Peyer's patch (tissue), 4 donors: Measurements from ENCODE around the gene LDLRAD3. TPM values are rescaled to one million over a fixed set of nuclear protein-coding genes. Genes with fewer than 3 reads are reported as not detected.
"Not testable (repeated sequence)": the region's sequence is repeated elsewhere in the genome, so short reads cannot be mapped to it uniquely, and the experiment has no call there.

Experiments
- DNase-seq, 3 donors: peaks; one replicate each; pipeline ENCODE4 v3.0.0-alpha.2; 2017 to 2019
- H3K27ac ChIP-seq, 4 donors: fragments of 200-600 bp; sonication (generic); one replicate each; pipeline ENCODE4 v1.5.1; 2016 to 2019
- H3K27me3 ChIP-seq, 2 donors: fragments of 200-600 bp; sonication (generic); one replicate each; pipeline ENCODE4 v1.5.1; 2019
- H3K36me3 ChIP-seq, 3 donors: fragments of 200-600 bp; sonication (generic); one replicate each; pipeline ENCODE4 v1.5.1; 2016 to 2019
- H3K4me1 ChIP-seq, 4 donors: fragments of 200-600 bp; sonication (generic); one replicate each; pipeline ENCODE4 v1.5.1; 2016 to 2019
- H3K4me3 ChIP-seq, 4 donors: fragments of 200-600 bp; sonication (generic); 1 replicate in 3 of 4; 2 replicates in 1 of 4; pipeline ENCODE4 v1.5.1; 2016 to 2019; ENCODE audit warnings: mild to moderate bottlenecking in 1 of 4
- H3K9me3 ChIP-seq, 4 donors: fragments of 200-600 bp; sonication (generic); one replicate each; pipeline ENCODE4 v1.5.1; 2016 to 2019; ENCODE audit warnings: mild to moderate bottlenecking in 1 of 4
- CTCF ChIP-seq, 6 experiments: fragments of 450-650 bp in 4 of 6; fragments of 200-600 bp in 2 of 6; sonication (generic) in 1 of 6; IDR thresholded peaks; one replicate each; pipeline ENCODE4 v1.5.1; 2017 to 2019; ENCODE audit warnings: antibody characterized with exemption in 6 of 6, mild to moderate bottlenecking in 3 of 6, moderate library complexity in 1 of 6
- POLR2A ChIP-seq, 2 donors: fragments of 450-650 bp; IDR thresholded peaks; one replicate each; pipeline ENCODE4 v1.5.1; 2017; ENCODE audit warnings: antibody characterized with exemption in 2 of 2, mild to moderate bottlenecking in 2 of 2, moderate library complexity in 2 of 2
- total RNA-seq, 4 donors: library from RNA; depleted of rRNA; stranded (reverse); fragments of >200 nt; gene quantifications; one replicate each; pipeline ENCODE4 v1.1.0, GENCODE V29; 2016

The LDLRAD3 gene
- total RNA-seq, 4 donors from 2014 or later = 1.2 to 14.0 (median 4.8) TPM

- Histone ChIP-seq H3K27ac (no peak overlapping the region), H3K9me3 (no peaks in the 10 kb centered on the region), H3K36me3 (no peaks in the 10 kb centered on the region), H3K4me3 (no peak overlapping the region), H3K27me3 (no peaks in the 10 kb centered on the region), H3K4me1 (no peaks in the 10 kb centered on the region)
- DNase-seq = no peak
- TF ChIP-seq POLR2A (IDR thresholded peaks at IDR 0.05) = no peak
- TF ChIP-seq CTCF (IDR thresholded peaks at IDR 0.05) = no peak
Measured at GRCh38 chr11:36167729-36168128, 223.9 kb downstream of the LDLRAD3 start.

- Histone ChIP-seq H3K9me3 (no peaks in the 10 kb centered on the region), H3K4me1 (no peaks in the 10 kb centered on the region), H3K36me3 (no peaks in the 10 kb centered on the region), H3K27me3 (no peaks in the 10 kb centered on the region), H3K27ac (no peak overlapping the region), H3K4me3 (no peak overlapping the region)
- TF ChIP-seq CTCF (IDR thresholded peaks at IDR 0.05) = no peak
- TF ChIP-seq POLR2A (IDR thresholded peaks at IDR 0.05) = no peak
- no peak for DNase-seq
Measured at GRCh38 chr11:36177836-36178235, 234.0 kb downstream of the LDLRAD3 start.

GRCh38 chr11:36186340-36187175 lies 242.7 kb downstream of the LDLRAD3 start:
- TF ChIP-seq POLR2A (IDR thresholded peaks at IDR 0.05) = no peak
- TF ChIP-seq CTCF (IDR thresholded peaks at IDR 0.05) = no peak
- no peak for DNase-seq
- Histone ChIP-seq H3K4me1 (no peaks in the 10 kb centered on the region), H3K36me3 (no peaks in the 10 kb centered on the region), H3K4me3 (no peak overlapping the region), H3K9me3 (no peaks in the 10 kb centered on the region), H3K27ac (no peak overlapping the region), H3K27me3 (no peaks in the 10 kb centered on the region)

GRCh38 chr11:36187622-36188021 lies 243.8 kb downstream of the LDLRAD3 start:
- no peaks in the 10 kb centered on the region for H3K4me1 ChIP-seq
- H3K27me3 ChIP-seq = no peaks in the 10 kb centered on the region
- no peak for DNase-seq
- H3K9me3 ChIP-seq = no peaks in the 10 kb centered on the region
- H3K36me3 ChIP-seq = no peaks in the 10 kb centered on the region
- no peak overlapping the region for H3K4me3 ChIP-seq
- no peak overlapping the region for H3K27ac ChIP-seq
- TF ChIP-seq CTCF (IDR thresholded peaks at IDR 0.05) = no peak
- TF ChIP-seq POLR2A (IDR thresholded peaks at IDR 0.05) = no peak

- not testable (repeated sequence) for H3K4me1 ChIP-seq, H3K36me3 ChIP-seq, H3K27ac ChIP-seq, DNase-seq, H3K9me3 ChIP-seq, H3K4me3 ChIP-seq, H3K27me3 ChIP-seq
Measured at GRCh38 chr11:36189735-36190134, 245.9 kb downstream of the LDLRAD3 start.

- H3K36me3 ChIP-seq = no peaks in the 10 kb centered on the region
- H3K9me3 ChIP-seq = no peaks in the 10 kb centered on the region
- H3K4me3 ChIP-seq = no peak overlapping the region
- H3K4me1 ChIP-seq = no peaks in the 10 kb centered on the region
- H3K27ac ChIP-seq = no peak overlapping the region
- no peak for DNase-seq
- no peak for TF ChIP-seq POLR2A (IDR thresholded peaks at IDR 0.05)
- TF ChIP-seq CTCF (IDR thresholded peaks at IDR 0.05) = no peak
- no peaks in the 10 kb centered on the region for H3K27me3 ChIP-seq
Measured at GRCh38 chr11:36191941-36192340, 248.1 kb downstream of the LDLRAD3 start.
